Hepatocyte (in vitro differentiated cells): ENCODE measurements around the gene TNFRSF14.

Source experiments
- CTCF ChIP-seq: fragments of 200-600 bp; sonication (generic); IDR thresholded peaks from 2 replicates; pipeline ENCODE4 v1.5.1; 2016; ENCODE audit warnings: antibody characterized with exemption, mild to moderate bottlenecking; ENCODE audit not compliant: poor library complexity
- EZH2 ChIP-seq: fragments of 200-600 bp; sonication (generic); IDR thresholded peaks from 2 replicates; pipeline ENCODE4 v1.6.1; 2016; ENCODE audit warnings: antibody characterized with exemption, mild to moderate bottlenecking, borderline replicate concordance
- EZH2phosphoT487 ChIP-seq: fragments of 200-600 bp; sonication (generic); IDR thresholded peaks from one replicate; pipeline ENCODE4 v1.6.1; 2018; ENCODE audit warnings: antibody characterized with exemption, mild to moderate bottlenecking, low read depth, moderate library complexity; ENCODE audit not compliant: unreplicated experiment, severe bottlenecking

DNA sequence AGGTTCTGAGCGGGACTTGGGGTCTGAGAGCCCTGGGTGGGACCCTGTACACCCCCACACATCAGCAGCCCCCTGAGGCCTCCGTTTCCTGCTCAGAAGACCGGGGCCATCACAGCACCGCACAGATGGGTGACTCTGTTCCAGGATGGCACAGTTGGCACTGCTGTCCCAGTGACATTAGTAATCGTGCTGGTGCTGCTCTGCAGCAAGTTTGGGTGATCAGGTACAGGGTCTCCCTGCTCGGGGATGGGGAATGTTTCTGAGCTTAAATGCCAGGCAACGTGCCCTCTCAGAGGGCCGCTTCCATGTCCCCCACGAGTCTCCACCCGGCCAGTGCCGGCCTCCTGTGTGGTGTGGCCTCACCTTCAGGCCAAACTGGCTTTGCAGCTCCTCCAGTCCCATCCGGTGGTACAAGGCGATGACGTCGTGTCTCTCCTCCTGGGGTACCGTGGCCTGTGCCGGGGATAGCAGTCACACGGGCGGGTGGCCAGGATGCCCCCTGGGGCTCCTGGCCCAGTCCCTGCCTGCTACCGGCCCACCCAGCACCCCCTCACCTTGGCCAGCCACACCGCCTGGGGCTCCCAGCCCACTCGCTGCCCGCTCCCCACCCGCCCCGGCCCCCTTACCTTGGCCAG is 47.5 kb downstream of the TNFRSF14 start:
- TF ChIP-seq CTCF (no peak), EZH2 (no peak), EZH2phosphoT487 (no peak)
